GM12892 (cell line): ENCODE measurements around the gene PACSIN1.

Source experiments
- POLR2A ChIP-seq: IDR thresholded peaks from 2 replicates; pipeline ENCODE4 v1.6.1; 2011; ENCODE audit warnings: low read depth, low read length, control low read depth
- POLR2AphosphoS5 ChIP-seq: IDR thresholded peaks from 2 replicates; pipeline ENCODE4 v1.6.1; 2011; ENCODE audit warnings: low read depth, low read length, control low read depth
- TAF1 ChIP-seq: IDR thresholded peaks from 2 replicates; pipeline ENCODE4 v1.6.1; 2011; ENCODE audit warnings: low read depth, mild to moderate bottlenecking, control low read depth, low read length, borderline replicate concordance

DNA sequence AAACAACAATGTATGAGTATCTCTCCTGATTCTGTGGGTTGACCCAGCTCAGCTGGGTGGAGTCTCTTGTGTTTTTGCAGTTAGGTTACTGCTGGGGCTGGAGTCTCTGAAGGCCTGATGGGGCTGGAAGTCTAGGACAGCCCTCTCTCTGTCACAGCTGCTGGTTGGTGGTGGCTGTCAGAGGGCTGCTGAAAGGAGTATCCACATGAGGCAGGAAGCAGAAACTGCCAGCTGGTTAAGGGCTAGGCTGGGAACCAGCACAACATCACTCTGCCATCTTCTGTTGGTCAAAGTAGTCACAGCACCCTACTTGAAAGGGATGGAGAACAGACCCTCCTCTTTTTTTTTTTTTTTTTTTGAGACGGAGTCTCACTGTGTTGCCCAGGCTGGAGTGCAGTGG is 10.0 kb upstream of the PACSIN1 start:
- TF ChIP-seq POLR2AphosphoS5: no peak
- no peak for TF ChIP-seq POLR2A
- TF ChIP-seq TAF1: no peak
